Measurements from ENCODE around the gene MXI1. TPM values are rescaled to one million over a fixed set of nuclear protein-coding genes. Genes with fewer than 3 reads are reported as not detected.

Gene MXI1
- total and polyA plus RNA-seq, 4 donors: 9.6 to 52.0 (median 14.2) TPM

DNA sequence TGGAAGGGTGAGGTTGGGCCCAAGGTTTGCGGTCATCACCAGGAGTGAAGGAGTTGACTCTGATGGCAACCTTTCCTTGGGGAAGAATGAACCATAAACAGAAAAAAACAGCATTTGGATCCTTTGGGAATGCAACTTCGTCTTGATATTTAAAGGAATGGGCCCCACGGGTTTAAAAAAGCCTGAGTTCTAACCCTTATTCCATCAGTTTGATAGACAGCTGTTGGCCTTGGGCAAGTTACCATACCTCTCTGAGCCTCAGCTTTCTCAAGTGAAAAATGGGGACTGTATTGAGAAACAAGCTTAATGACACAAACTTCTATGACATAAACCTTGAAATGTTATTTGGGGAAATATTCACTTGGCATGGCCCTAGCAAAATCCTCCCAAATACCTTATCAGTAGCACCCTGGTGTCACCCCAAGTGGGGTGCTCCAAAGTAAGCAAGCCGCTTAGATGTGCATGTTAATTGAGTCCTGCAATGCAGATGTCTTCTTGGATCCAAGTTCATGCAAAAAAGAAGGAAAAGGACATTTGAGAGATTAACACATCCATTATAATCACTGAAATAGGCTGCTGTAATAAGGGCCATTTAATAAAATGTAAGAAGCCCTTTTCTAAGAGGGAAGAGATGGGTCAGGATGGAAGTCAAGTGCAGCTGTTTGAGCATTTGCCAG is 13.8 kb downstream of the MXI1 start:
- no peak overlapping the region for H3K4me3 ChIP-seq (ENCODE audit: low read depth in 1 of 3, low read length in 3 of 3)
- DNase-seq (ENCODE audit: low spot score): no peak
- peak overlapping the region in 1 of 2 donors; percentile 41 for H3K9ac ChIP-seq (ENCODE audit: low read depth in 1 of 2, low read length in 2 of 2)
- WGBS: 97% methylated on average over 4 of the region's 4 CpGs
- peak overlapping the region in 1 of 2 donors; percentile 29 for H3K27ac ChIP-seq (ENCODE audit: low read depth in 1 of 2, low read length in 2 of 2)
- H3K9me3 ChIP-seq (ENCODE audit: control insufficient read depth in 4 of 4, low read length in 3 of 4): no peaks in the 10 kb centered on the region
- peaks cover 0 to 8% (median 5%) of the 10 kb centered on the region in 4 donors for H3K4me1 ChIP-seq (ENCODE audit: control insufficient read depth in 4 of 4, insufficient read depth in 4 of 4, low read length in 3 of 4)
- no peaks in the 10 kb centered on the region for H3K36me3 ChIP-seq (ENCODE audit: control insufficient read depth in 4 of 4, insufficient read depth in 3 of 4, low read depth in 1 of 4, low read length in 3 of 4)
- no peaks in the 10 kb centered on the region for H3K27me3 ChIP-seq (ENCODE audit: control insufficient read depth in 4 of 4, insufficient read depth in 4 of 4, low read length in 3 of 4)
- TF ChIP-seq, protein P1, sequence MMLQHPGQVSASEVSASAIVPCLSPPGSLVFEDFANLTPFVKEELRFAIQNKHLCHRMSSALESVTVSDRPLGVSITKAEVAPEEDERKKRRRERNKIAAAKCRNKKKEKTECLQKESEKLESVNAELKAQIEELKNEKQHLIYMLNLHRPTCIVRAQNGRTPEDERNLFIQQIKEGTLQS (IDR thresholded peaks at IDR 0.05): no peak
- no peak for TF ChIP-seq RXRA (IDR thresholded peaks at IDR 0.05)
- no peak for TF ChIP-seq EGR1 (IDR thresholded peaks at IDR 0.05; ENCODE audit: low read depth in 2 of 2)
- TF ChIP-seq YY1 (IDR thresholded peaks at IDR 0.05): no peak
- no peak for TF ChIP-seq HNF4G (IDR thresholded peaks at IDR 0.05)
- TF ChIP-seq, protein P2, sequence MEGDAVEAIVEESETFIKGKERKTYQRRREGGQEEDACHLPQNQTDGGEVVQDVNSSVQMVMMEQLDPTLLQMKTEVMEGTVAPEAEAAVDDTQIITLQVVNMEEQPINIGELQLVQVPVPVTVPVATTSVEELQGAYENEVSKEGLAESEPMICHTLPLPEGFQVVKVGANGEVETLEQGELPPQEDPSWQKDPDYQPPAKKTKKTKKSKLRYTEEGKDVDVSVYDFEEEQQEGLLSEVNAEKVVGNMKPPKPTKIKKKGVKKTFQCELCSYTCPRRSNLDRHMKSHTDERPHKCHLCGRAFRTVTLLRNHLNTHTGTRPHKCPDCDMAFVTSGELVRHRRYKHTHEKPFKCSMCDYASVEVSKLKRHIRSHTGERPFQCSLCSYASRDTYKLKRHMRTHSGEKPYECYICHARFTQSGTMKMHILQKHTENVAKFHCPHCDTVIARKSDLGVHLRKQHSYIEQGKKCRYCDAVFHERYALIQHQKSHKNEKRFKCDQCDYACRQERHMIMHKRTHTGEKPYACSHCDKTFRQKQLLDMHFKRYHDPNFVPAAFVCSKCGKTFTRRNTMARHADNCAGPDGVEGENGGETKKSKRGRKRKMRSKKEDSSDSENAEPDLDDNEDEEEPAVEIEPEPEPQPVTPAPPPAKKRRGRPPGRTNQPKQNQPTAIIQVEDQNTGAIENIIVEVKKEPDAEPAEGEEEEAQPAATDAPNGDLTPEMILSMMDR (IDR thresholded peaks at IDR 0.05; ENCODE audit: low read depth, low read length, missing input control): no peak
- no peak for TF ChIP-seq NR2F2 (IDR thresholded peaks at IDR 0.05)
- TF ChIP-seq, protein P3, sequence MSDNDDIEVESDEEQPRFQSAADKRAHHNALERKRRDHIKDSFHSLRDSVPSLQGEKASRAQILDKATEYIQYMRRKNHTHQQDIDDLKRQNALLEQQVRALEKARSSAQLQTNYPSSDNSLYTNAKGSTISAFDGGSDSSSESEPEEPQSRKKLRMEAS (IDR thresholded peaks at IDR 0.05): no peak
- no peak for TF ChIP-seq GABPA (IDR thresholded peaks at IDR 0.05 in 1 of 2, conservative IDR thresholded peaks at IDR 0.05 in 1 of 2)
- TF ChIP-seq, protein P4, sequence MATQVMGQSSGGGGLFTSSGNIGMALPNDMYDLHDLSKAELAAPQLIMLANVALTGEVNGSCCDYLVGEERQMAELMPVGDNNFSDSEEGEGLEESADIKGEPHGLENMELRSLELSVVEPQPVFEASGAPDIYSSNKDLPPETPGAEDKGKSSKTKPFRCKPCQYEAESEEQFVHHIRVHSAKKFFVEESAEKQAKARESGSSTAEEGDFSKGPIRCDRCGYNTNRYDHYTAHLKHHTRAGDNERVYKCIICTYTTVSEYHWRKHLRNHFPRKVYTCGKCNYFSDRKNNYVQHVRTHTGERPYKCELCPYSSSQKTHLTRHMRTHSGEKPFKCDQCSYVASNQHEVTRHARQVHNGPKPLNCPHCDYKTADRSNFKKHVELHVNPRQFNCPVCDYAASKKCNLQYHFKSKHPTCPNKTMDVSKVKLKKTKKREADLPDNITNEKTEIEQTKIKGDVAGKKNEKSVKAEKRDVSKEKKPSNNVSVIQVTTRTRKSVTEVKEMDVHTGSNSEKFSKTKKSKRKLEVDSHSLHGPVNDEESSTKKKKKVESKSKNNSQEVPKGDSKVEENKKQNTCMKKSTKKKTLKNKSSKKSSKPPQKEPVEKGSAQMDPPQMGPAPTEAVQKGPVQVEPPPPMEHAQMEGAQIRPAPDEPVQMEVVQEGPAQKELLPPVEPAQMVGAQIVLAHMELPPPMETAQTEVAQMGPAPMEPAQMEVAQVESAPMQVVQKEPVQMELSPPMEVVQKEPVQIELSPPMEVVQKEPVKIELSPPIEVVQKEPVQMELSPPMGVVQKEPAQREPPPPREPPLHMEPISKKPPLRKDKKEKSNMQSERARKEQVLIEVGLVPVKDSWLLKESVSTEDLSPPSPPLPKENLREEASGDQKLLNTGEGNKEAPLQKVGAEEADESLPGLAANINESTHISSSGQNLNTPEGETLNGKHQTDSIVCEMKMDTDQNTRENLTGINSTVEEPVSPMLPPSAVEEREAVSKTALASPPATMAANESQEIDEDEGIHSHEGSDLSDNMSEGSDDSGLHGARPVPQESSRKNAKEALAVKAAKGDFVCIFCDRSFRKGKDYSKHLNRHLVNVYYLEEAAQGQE (IDR thresholded peaks at IDR 0.05): no peak

DNA sequence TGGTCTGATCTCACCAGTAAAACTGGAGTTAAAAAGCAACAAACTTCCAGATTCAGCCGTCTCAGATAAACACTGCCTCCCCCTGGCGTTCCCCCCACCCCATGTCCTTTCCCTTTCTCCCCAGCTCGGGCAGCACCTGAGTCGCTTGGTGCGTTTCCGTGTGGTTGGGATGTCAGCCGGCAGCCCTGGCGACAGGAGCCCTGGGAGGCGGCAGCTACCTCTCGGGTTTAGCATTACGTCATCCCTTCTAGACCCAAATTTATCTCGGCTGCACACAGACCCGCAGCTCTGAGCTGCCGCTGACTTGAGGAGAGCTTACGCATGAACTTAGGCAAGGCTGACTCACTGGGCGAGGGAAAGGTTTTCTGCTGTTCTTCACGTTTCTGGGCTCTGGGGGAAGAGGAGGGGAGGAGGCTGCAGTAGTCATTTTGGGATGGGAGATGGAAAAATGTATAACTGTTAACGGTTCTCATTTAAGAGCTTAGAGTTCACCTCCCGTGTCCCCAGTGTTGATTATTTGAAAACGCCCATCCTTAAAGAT is 14.4 kb downstream of the MXI1 start:
- Histone ChIP-seq H3K4me1 (ENCODE audit: control insufficient read depth in 4 of 4, insufficient read depth in 4 of 4, low read length in 3 of 4) (peaks cover 0 to 8% (median 5%) of the 10 kb centered on the region in 4 donors), H3K9me3 (ENCODE audit: control insufficient read depth in 4 of 4, low read length in 3 of 4) (no peaks in the 10 kb centered on the region), H3K27me3 (ENCODE audit: control insufficient read depth in 4 of 4, insufficient read depth in 4 of 4, low read length in 3 of 4) (no peaks in the 10 kb centered on the region), H3K27ac (ENCODE audit: low read depth in 1 of 2, low read length in 2 of 2) (peak overlapping the region in 1 of 2 donors; percentile 29), H3K9ac (ENCODE audit: low read depth in 1 of 2, low read length in 2 of 2) (peak overlapping the region; percentile 8 to 41), H3K36me3 (ENCODE audit: control insufficient read depth in 4 of 4, insufficient read depth in 3 of 4, low read depth in 1 of 4, low read length in 3 of 4) (no peaks in the 10 kb centered on the region), H3K4me3 (ENCODE audit: low read depth in 1 of 3, low read length in 3 of 3) (no peak overlapping the region)
- 10% methylated on average over 20 of the region's 20 CpGs for WGBS
- peak; percentile 79 for DNase-seq (ENCODE audit: low spot score)
- peak in 1 of 2 donors; percentile 69 for TF ChIP-seq JUND (IDR thresholded peaks at IDR 0.05)
- TF ChIP-seq, protein P4 (IDR thresholded peaks at IDR 0.05): no peak
- peak; percentile 18 for TF ChIP-seq YY1 (IDR thresholded peaks at IDR 0.05)
- TF ChIP-seq RAD21 (IDR thresholded peaks at IDR 0.05): peak; percentile 35 to 58
- TF ChIP-seq, protein P1 (IDR thresholded peaks at IDR 0.05): peak; percentile 31
- no peak for TF ChIP-seq GABPA (IDR thresholded peaks at IDR 0.05 in 1 of 2, conservative IDR thresholded peaks at IDR 0.05 in 1 of 2)
- TF ChIP-seq, protein P2 (IDR thresholded peaks at IDR 0.05; ENCODE audit: low read depth, low read length, missing input control): peak; percentile 15
